ENCODE measurements around the gene SLC38A1. TPM values are rescaled to one million over a fixed set of nuclear protein-coding genes. Genes with fewer than 3 reads are reported as not detected.
A peak's percentile ranks its signal among the peaks of the same experiment; 100 is the strongest.

The SLC38A1 gene
- total RNA-seq, 1 experiment from 2014 or later = 259 TPM

DNA sequence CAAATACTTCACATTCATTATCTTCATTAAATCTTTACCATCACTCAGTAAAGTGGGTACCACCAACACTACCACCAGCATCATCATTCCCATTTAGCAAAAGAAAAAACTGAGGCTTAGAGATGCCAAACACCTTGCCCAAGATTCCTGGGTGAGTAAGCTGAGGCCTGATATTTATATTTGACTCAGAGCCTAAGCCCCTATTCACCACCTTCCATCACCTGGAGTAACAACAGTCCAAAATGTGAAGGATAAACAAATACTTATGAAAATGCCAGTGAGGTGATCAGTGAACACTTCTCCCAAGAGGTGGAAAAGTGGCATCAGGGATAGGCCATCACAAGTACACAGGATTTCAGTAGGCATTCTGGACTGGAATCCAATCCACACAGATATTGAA is 3.7 kb downstream of the SLC38A1 start:
- no peaks in the 10 kb centered on the region for H3K9me3 ChIP-seq
- POLR2A ChIA-PET = no interaction called here
- peaks cover 5% of the 10 kb centered on the region for H3K4me1 Mint-ChIP-seq (ENCODE audit: low read depth, unreplicated experiment)
- no peaks in the 10 kb centered on the region for H3K27me3 Mint-ChIP-seq (ENCODE audit: insufficient read depth, unreplicated experiment)
- H3K4me3 Mint-ChIP-seq (ENCODE audit: unreplicated experiment) = no peak overlapping the region
- no peaks in the 10 kb centered on the region for H3K27me3 ChIP-seq (replicated peaks; ENCODE audit: control insufficient read depth, insufficient read depth, low read length)
- no peaks in the 10 kb centered on the region for H3K36me3 ChIP-seq (ENCODE audit: control insufficient read depth, insufficient read depth, low read length)
- intact Hi-C loops (cut with micrococcal nuclease; ENCODE audit: unreplicated experiment) = loop anchor here (5.0 kb wide), 1 partner anchor 138 kb away; no protein-coding TSS in a partner anchor
- no peak overlapping the region for H3K4me3 ChIP-seq (ENCODE audit: low read depth, low read length)
- no TSS peak for BruUV-seq (replicated peaks)
- DNase-seq = no peak
- TF ChIP-seq, protein P1, sequence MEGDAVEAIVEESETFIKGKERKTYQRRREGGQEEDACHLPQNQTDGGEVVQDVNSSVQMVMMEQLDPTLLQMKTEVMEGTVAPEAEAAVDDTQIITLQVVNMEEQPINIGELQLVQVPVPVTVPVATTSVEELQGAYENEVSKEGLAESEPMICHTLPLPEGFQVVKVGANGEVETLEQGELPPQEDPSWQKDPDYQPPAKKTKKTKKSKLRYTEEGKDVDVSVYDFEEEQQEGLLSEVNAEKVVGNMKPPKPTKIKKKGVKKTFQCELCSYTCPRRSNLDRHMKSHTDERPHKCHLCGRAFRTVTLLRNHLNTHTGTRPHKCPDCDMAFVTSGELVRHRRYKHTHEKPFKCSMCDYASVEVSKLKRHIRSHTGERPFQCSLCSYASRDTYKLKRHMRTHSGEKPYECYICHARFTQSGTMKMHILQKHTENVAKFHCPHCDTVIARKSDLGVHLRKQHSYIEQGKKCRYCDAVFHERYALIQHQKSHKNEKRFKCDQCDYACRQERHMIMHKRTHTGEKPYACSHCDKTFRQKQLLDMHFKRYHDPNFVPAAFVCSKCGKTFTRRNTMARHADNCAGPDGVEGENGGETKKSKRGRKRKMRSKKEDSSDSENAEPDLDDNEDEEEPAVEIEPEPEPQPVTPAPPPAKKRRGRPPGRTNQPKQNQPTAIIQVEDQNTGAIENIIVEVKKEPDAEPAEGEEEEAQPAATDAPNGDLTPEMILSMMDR (IDR thresholded peaks at IDR 0.05; ENCODE audit: insufficient read depth in 1 of 2, low read depth in 1 of 2, low read length in 1 of 2, severe bottlenecking in 1 of 2, unreplicated experiment in 1 of 2) = no peak
- CTCF ChIA-PET = no interaction called here
- no peaks in the 10 kb centered on the region for H3K36me3 Mint-ChIP-seq (ENCODE audit: insufficient read depth, unreplicated experiment)
- H3K27ac Mint-ChIP-seq (ENCODE audit: unreplicated experiment) = no peak overlapping the region
- H3K4me1 ChIP-seq = peaks cover 63% of the 10 kb centered on the region
- H3K9me3 Mint-ChIP-seq (ENCODE audit: unreplicated experiment) = no peaks in the 10 kb centered on the region

DNA sequence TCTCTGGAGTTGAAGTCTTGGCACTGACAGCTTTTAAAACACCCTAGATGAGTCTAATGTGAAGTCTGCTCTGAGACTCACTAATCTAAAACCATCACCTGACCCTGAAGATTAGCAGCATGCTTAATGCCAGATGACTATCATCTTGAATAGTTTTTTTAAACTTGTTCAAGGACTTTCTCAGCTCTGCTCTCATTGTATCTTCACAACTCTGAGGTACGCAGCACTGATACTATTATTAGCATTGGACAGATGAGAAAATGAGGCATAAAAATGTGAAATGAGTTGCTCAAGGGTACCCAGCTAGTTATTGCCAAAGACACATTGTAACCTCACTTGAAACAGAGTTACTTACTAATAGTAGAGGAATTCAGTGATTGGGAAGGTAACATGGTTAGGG is 4.8 kb downstream of the SLC38A1 start:
- H3K27ac Mint-ChIP-seq (ENCODE audit: unreplicated experiment) = peak overlapping the region; percentile 16
- H3K9me3 ChIP-seq = no peaks in the 10 kb centered on the region
- BruUV-seq (replicated peaks) = no TSS peak
- H3K36me3 ChIP-seq (ENCODE audit: control insufficient read depth, insufficient read depth, low read length) = no peaks in the 10 kb centered on the region
- H3K36me3 Mint-ChIP-seq (ENCODE audit: insufficient read depth, unreplicated experiment) = no peaks in the 10 kb centered on the region
- H3K4me3 Mint-ChIP-seq (ENCODE audit: unreplicated experiment) = no peak overlapping the region
- ChIA-PET CTCF (no interaction called here), POLR2A (no interaction called here)
- H3K4me3 ChIP-seq (ENCODE audit: low read depth, low read length) = no peak overlapping the region
- intact Hi-C loops (cut with micrococcal nuclease; ENCODE audit: unreplicated experiment) = loop anchor here (5.0 kb wide), 2 partner anchors 292 to 323 kb away; no protein-coding TSS in a partner anchor
- TF ChIP-seq, protein P1 (IDR thresholded peaks at IDR 0.05; ENCODE audit: insufficient read depth in 1 of 2, low read depth in 1 of 2, low read length in 1 of 2, severe bottlenecking in 1 of 2, unreplicated experiment in 1 of 2) = no peak
- H3K9me3 Mint-ChIP-seq (ENCODE audit: unreplicated experiment) = no peaks in the 10 kb centered on the region
- H3K4me1 Mint-ChIP-seq (ENCODE audit: low read depth, unreplicated experiment) = peaks cover 5% of the 10 kb centered on the region
- no peak for DNase-seq
- H3K27me3 Mint-ChIP-seq (ENCODE audit: insufficient read depth, unreplicated experiment) = no peaks in the 10 kb centered on the region
- H3K4me1 ChIP-seq = peaks cover 72% of the 10 kb centered on the region
- H3K27me3 ChIP-seq (replicated peaks; ENCODE audit: control insufficient read depth, insufficient read depth, low read length) = no peaks in the 10 kb centered on the region

DNA sequence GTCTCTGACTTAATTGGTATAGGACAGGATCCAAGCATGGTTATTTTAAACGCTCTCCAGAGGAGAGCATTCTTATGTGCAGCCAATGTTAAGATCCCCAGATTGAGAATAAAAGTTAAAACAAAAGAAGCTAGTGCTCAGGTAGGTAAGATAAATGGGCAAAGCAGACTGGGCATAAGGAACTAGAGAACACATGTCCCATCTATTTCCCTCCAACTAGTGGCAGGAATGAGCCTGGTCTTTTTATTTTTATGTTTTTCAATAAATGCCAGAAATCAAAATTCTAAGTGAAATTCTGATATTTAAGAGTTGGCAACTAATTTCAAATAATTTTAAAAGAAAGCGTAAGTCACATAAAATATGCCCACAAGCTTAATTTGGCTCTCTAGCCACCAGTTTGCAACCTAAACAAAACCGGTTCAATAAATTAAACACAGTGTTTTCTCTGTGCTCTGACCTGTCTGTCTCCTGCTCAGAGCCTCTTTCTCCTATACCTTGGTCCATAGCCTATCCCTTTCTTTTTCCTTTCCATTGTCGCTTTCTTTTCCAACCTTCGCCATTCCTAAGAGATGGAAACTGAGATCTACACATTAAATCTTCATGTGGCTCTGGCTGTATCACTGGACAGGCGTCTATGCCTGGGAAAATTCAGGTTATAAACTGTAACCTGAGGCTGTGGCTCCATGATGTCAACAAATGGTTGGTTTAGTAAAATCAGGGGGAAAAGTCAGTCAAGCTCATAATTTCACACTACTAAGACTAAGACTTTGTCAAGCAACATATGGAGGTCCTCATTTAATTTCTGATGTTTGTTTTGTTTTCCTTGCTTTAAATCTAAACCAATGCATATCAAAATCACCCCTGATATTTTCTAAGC is 5.5 kb downstream of the SLC38A1 start:
- H3K4me3 Mint-ChIP-seq (ENCODE audit: unreplicated experiment) = peak overlapping the region; percentile 16

More for the DNA sequence above, 5.5 kb downstream of the SLC38A1 start:
- ChIA-PET POLR2A (no interaction called here), CTCF (no interaction called here)
- H3K27me3 ChIP-seq (replicated peaks; ENCODE audit: control insufficient read depth, insufficient read depth, low read length) = no peaks in the 10 kb centered on the region
- Mint-ChIP-seq H3K4me1 (ENCODE audit: low read depth, unreplicated experiment) (peaks cover 5% of the 10 kb centered on the region), H3K27ac (ENCODE audit: unreplicated experiment) (peak overlapping the region; percentile 16), H3K9me3 (ENCODE audit: unreplicated experiment) (no peaks in the 10 kb centered on the region), H3K36me3 (ENCODE audit: insufficient read depth, unreplicated experiment) (no peaks in the 10 kb centered on the region), H3K27me3 (ENCODE audit: insufficient read depth, unreplicated experiment) (no peaks in the 10 kb centered on the region)
- H3K9me3 ChIP-seq = no peaks in the 10 kb centered on the region
- no peaks in the 10 kb centered on the region for H3K36me3 ChIP-seq (ENCODE audit: control insufficient read depth, insufficient read depth, low read length)
- peaks cover 79% of the 10 kb centered on the region for H3K4me1 ChIP-seq
- intact Hi-C loops (cut with micrococcal nuclease; ENCODE audit: unreplicated experiment) = loop anchor here (5.0 kb wide), 2 partner anchors 291 to 324 kb away; no protein-coding TSS in a partner anchor
- no TSS peak for BruUV-seq (replicated peaks)
- no peak for DNase-seq
- no peak overlapping the region for H3K4me3 ChIP-seq (ENCODE audit: low read depth, low read length)
- TF ChIP-seq, protein P1 (IDR thresholded peaks at IDR 0.05; ENCODE audit: insufficient read depth in 1 of 2, low read depth in 1 of 2, low read length in 1 of 2, severe bottlenecking in 1 of 2, unreplicated experiment in 1 of 2) = peak; percentile 24 to 41
